ENCODE results near the gene PHB1. TPM values are rescaled to one million over a fixed set of nuclear protein-coding genes. Genes with fewer than 3 reads are reported as not detected.

The PHB1 gene
- total and polyA plus RNA-seq, 2 experiments from 2014 or later = 194 to 211 TPM

- no peaks in the 10 kb centered on the region for H3K4me1 ChIP-seq (ENCODE audit: insufficient read depth)
- H3K27ac ChIP-seq (ENCODE audit: low read depth) = peak overlapping the region; percentile 45; the same call in 1 of the 2 replicates
- peaks cover 8% of the 10 kb centered on the region; the same call in 2 of the 3 replicates for H3K4me1 Mint-ChIP-seq
- H3K4me3 ChIP-seq = no peak overlapping the region
- no peak for DNase-seq (ENCODE audit: low spot score)
- TF ChIP-seq EZH2phosphoT487 (IDR thresholded peaks at IDR 0.05; ENCODE audit: unreplicated experiment) = no peak
- no peak for TF ChIP-seq ZNF462 (CRISPR knock-in tag; IDR thresholded peaks at IDR 0.05)
- TF ChIP-seq JUNB (IDR thresholded peaks at IDR 0.05; ENCODE audit: unreplicated experiment) = no peak
- no peak for TF ChIP-seq EZH2 (IDR thresholded peaks at IDR 0.05; ENCODE audit: low read depth, unreplicated experiment)
- no peak for TF ChIP-seq ZNF114 (CRISPR knock-in tag; IDR thresholded peaks at IDR 0.05)
- no peak for TF ChIP-seq REST (IDR thresholded peaks at IDR 0.05; ENCODE audit: unreplicated experiment)
- TF ChIP-seq POLR2AphosphoS5 (IDR thresholded peaks at IDR 0.05; ENCODE audit: low read depth) = no peak
- TF ChIP-seq NANOG (IDR thresholded peaks at IDR 0.05; ENCODE audit: borderline replicate concordance) = no peak
- no peak for TF ChIP-seq ETS1 (IDR thresholded peaks at IDR 0.05)
- no peak for TF ChIP-seq ZNF331 (CRISPR knock-in tag; IDR thresholded peaks at IDR 0.05; ENCODE audit: low read depth)
- TF ChIP-seq, protein P1, sequence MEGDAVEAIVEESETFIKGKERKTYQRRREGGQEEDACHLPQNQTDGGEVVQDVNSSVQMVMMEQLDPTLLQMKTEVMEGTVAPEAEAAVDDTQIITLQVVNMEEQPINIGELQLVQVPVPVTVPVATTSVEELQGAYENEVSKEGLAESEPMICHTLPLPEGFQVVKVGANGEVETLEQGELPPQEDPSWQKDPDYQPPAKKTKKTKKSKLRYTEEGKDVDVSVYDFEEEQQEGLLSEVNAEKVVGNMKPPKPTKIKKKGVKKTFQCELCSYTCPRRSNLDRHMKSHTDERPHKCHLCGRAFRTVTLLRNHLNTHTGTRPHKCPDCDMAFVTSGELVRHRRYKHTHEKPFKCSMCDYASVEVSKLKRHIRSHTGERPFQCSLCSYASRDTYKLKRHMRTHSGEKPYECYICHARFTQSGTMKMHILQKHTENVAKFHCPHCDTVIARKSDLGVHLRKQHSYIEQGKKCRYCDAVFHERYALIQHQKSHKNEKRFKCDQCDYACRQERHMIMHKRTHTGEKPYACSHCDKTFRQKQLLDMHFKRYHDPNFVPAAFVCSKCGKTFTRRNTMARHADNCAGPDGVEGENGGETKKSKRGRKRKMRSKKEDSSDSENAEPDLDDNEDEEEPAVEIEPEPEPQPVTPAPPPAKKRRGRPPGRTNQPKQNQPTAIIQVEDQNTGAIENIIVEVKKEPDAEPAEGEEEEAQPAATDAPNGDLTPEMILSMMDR (conservative IDR thresholded peaks at IDR 0.05; ENCODE audit: low read depth in 2 of 2) = no peak
- TF ChIP-seq CREB1 (CRISPR knock-in tag; IDR thresholded peaks at IDR 0.05; ENCODE audit: low read depth) = no peak
- TF ChIP-seq STAT1 (IDR thresholded peaks at IDR 0.05; ENCODE audit: unreplicated experiment) = no peak
- H3K36me3 Mint-ChIP-seq (ENCODE audit: low read depth) = peaks cover 50% of the 10 kb centered on the region
- H3F3A ChIP-seq (replicated peaks; ENCODE audit: low read depth) = peaks cover 11% of the 10 kb centered on the region; the same call in 1 of the 2 replicates
- H3K27ac Mint-ChIP-seq = peak overlapping the region; percentile 65
- peaks cover 11% of the 10 kb centered on the region for H3K27me3 Mint-ChIP-seq (ENCODE audit: insufficient read depth, low read depth, poor library complexity)
- H3K36me3 ChIP-seq (ENCODE audit: insufficient read depth) = peaks cover 39% of the 10 kb centered on the region
- H3K9me2 ChIP-seq (ENCODE audit: insufficient read depth) = no peaks in the 10 kb centered on the region
- H4K20me1 ChIP-seq (replicated peaks; ENCODE audit: insufficient read depth) = peaks cover 17% of the 10 kb centered on the region
- no peak overlapping the region for H2AFZ ChIP-seq
- H3K27me3 ChIP-seq (ENCODE audit: insufficient read depth) = no peaks in the 10 kb centered on the region
- no peaks in the 10 kb centered on the region for H3K9me3 Mint-ChIP-seq
- H3K4me2 ChIP-seq = no peak overlapping the region
- no peak overlapping the region for H3K4me3 Mint-ChIP-seq
- no peak for ATAC-seq
- H3K79me2 ChIP-seq (replicated peaks; ENCODE audit: insufficient read depth) = no peaks in the 10 kb centered on the region
These were observed 12.0 kb downstream of the PHB1 start for GRCh38 chr17:49402706-49403105.

Data from GM23338 (cell line).